Epithelial cell of prostate (primary cell): ENCODE measurements around the gene TXNDC2.
"Not testable (repeated sequence)": the region's sequence is repeated elsewhere in the genome, so short reads cannot be mapped to it uniquely, and the experiment has no call there.

Experiments
- DNase-seq: peaks from one replicate; pipeline ENCODE4 v3.0.0-alpha.2; 2011; ENCODE audit warnings: low read depth, low spot score
- H3K27ac ChIP-seq: fragments of 450-650 bp; 2 replicates; pipeline ENCODE4 v1.5.1; 2017; ENCODE audit warnings: mild to moderate bottlenecking

Gene TXNDC2

DNA sequence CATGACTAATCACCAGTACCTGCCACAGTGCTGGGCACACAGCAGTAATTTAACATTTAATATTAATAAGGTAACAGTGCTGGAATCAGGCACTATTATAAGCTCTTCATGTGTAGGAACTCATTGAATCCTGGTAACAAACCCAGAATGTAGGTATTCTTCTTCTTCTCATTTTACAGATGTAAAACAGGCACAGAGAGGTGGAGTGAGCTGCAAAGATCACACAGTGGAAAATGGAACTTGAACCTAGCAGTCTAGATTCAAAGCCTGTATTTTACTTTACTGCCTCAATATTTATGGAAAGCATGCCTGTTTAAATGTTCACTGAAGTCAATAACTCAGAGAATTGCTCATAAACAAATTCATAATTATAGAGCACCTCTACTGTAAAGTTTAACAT is 24.3 kb downstream of the TXNDC2 start:
- DNase-seq = no peak
- H3K27ac ChIP-seq = no peak overlapping the region

DNA sequence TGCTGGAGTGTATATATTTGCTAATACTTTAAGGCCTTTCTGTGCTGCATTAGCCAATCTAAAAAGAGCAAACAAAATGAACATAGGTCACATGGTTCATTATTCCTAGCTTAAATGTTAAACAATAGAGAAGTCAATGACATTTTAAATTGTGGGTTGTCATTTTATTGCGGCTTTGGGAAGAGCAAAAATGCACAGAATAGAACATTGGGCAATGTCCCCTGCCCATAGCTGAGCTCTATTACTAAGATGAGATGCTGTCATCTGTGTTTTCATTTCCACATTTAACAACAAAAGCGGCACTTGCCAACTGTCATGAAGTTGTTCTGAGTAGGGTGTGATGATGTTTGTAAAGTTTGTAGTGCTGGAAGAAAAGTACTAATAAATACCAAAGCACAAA is 24.9 kb downstream of the TXNDC2 start:
- DNase-seq = no peak
- H3K27ac ChIP-seq = no peak overlapping the region

DNA sequence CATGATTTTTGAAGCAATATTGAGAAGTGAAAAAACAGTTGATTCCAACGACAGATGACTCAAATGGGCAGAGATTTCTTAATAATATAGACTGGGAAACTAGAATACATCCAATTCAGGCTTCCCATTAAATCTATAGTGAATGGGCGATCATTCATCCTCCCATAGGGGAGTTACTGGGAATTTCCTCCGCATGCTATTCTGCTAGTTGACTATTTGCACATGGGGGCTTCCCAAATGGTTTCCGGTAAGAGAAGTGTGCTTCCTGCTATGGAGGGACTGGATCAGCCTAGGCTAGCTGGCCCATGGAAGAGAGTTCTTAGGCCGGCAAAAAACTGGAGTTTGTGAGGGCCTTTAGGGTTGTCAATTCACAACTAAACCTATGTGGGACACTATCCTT is 25.5 kb downstream of the TXNDC2 start:
- no peak overlapping the region for H3K27ac ChIP-seq
- DNase-seq = no peak

- H3K27ac ChIP-seq, DNase-seq: not testable (repeated sequence)
These were observed 26.5 kb downstream of the TXNDC2 start for GRCh38 chr18:9912285-9912684.

DNA sequence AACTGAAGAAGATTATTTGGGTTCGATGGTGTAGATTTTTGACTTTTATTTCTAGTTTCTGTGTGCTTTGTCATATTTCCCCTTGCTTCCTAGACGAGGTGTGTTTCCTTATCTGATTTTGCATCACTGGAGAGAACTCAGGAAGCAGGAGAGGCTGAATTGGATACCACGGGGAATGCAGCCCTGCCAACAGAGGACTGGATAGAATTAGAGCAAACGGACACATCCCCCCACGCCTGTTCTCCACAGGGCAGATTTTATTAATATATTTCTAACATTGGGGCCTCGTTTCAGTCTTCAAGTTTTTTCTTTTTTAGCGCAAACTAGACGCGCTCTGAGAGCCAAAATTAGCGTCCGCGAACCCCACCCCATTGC is 27.4 kb downstream of the TXNDC2 start:
- no peak for DNase-seq
- peak overlapping the region; percentile 92 for H3K27ac ChIP-seq

GRCh38 chr18:9913526-9914333 is 28.0 kb downstream of the TXNDC2 start, which contains the start of gene VAPA:
Gene VAPA, plus strand, starts transcription at chr18:9914016. Its CDS starts 241 bp downstream, at chr18:9914257.
- DNase-seq = peak; percentile 80
- peak within 1 kb of the TSS; percentile 92 for H3K27ac ChIP-seq

DNA sequence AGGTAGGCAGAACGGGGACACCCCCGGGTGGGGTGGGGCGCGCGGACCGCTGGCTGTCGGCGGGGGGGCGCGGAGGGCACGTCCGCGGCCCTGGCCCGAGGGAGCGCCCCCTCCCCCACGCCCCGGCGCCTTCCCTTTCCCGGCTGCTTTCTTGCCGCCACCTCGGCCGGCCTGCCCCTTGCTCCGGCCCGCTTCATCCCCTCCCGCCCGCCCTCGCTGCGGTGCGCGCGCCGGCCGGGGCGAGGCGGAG is 28.5 kb downstream of the TXNDC2 start:
- no peak for DNase-seq
- peak overlapping the region; percentile 92 for H3K27ac ChIP-seq

GRCh38 chr18:9914584-9915290 is 29.0 kb downstream of the TXNDC2 start:
- DNase-seq = no peak
- H3K27ac ChIP-seq = peak overlapping the region; percentile 92

GRCh38 chr18:9915291-9916076 is 29.7 kb downstream of the TXNDC2 start:
- peak overlapping the region; percentile 92 for H3K27ac ChIP-seq
- no peak for DNase-seq

- DNase-seq = no peak
- H3K27ac ChIP-seq = peak overlapping the region; percentile 92
These were observed 30.4 kb downstream of the TXNDC2 start for GRCh38 chr18:9916077-9916639.

DNA sequence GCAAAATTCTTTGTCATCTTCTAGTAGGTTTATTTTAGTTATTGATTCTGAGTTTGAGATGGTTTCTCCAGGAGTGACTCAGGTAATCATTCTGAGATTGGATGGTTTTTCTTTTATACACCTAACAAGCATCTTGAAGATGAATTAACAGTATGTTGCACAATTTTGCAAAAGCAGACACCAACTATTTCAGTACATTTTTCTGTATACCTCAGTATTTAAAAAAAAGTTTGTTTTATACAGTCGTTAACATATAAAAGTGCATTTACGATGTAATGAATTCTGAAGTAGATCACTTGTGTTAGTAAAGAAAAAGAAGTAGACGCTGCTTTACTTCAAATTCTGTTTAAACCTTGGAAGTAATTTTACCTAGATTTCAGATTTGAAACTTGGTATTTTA is 31.0 kb downstream of the TXNDC2 start:
- H3K27ac ChIP-seq = peak overlapping the region; percentile 92

DNA sequence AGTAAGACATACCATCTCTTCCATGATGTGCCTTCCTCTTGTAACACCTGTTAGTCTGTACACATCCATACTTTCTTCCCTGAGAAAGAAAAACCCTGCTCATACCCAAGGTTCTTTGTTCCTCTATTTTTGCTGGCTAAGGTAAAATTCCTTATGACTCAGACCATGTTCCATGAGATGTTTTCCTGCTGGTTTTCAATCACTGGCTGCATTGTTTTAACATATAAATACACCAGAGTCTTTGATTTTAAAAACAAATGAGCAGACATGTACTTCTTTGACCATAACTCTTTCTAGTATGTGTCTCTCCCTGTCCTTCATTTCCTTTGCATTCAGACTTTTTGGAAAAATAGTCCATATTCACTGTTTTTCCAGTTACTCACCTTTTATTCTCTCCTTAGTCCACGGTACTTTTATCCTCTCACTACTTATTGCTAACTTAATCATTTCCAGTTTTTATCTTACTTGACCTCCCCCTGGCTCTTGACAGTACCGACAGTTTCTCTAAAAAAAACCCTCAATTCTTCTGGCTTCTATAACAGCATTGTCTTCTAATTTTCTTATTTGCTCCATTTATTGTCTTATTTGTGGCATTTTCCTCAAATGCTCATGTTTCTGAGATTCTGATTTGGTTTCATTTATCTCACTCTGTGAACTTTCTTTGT is 32.4 kb downstream of the TXNDC2 start:
- no peak for DNase-seq
- H3K27ac ChIP-seq = peak overlapping the region; percentile 16

More for the DNA sequence above, 31.0 kb downstream of the TXNDC2 start:
- no peak for DNase-seq

GRCh38 chr18:9919564-9920232 is 33.9 kb downstream of the TXNDC2 start:
- H3K27ac ChIP-seq = no peak overlapping the region
- no peak for DNase-seq

- no peak overlapping the region for H3K27ac ChIP-seq
- DNase-seq = no peak
These were observed 37.0 kb downstream of the TXNDC2 start for GRCh38 chr18:9922592-9923311.

GRCh38 chr18:9924371-9924943 is 38.7 kb downstream of the TXNDC2 start:
- no peak overlapping the region for H3K27ac ChIP-seq
- no peak for DNase-seq

- H3K27ac ChIP-seq = no peak overlapping the region
- DNase-seq = no peak
These were observed 39.6 kb downstream of the TXNDC2 start for GRCh38 chr18:9925369-9925768.

DNA sequence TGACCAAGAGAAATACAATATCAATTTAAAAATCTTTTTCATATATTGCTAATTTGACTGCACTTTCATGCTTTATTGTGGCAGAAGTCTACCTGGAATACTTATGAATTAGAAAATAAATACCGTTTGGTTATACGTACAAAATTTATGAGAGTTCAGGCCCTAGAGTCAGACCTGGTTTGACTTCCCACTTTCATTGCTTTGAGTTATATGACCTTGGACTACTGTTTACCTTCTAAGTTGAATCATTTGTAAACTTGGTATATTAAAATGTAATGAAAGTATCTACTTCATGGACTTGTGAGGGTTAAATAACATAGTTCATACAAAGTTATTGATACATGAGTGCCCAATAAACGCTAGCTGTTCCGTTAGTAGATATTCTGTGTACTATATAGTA is 40.0 kb downstream of the TXNDC2 start:
- H3K27ac ChIP-seq = no peak overlapping the region
- DNase-seq = no peak

DNA sequence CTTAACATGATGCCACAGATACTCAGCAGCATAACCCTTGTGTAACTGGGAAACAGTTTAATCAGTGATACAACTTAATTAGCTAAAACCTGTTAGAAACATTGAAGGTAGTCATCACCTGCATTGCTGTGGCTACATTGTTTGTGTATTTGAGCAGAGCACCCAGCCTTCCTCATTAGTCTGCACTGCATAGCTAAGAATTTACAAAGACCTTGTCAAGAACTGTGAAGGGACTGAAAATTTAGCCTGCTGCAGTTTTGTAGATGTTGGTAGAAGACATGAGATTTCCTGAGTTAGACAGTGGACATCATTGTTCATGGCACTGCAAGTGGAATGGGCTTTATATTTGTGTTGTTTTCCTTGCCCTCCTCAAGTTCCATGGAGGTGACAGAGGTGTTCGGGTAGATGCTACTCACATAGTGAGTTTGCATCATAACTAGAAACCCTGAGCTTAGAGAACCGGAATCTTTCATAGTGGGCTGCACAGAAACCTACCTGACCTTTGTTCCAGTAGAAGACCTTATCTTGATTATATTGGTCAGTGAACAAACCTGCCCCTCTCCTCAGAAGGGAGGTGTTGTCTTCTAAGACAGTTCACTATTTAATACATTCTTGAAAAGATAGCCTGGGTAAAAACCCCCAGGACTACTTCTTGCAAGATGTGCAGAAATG is 40.6 kb downstream of the TXNDC2 start:
- H3K27ac ChIP-seq = peak overlapping the region; percentile 5
- no peak for DNase-seq
